GM23338 (cell line): Measurements from ENCODE around the gene INPP5A.

ENCODE experiments used
- CTCF ChIP-seq, 2 experiments: fragments of 200-600 bp in 1 of 2; sonication (generic) in 1 of 2; conservative IDR thresholded peaks; 2 replicates each; pipeline versions ENCODE4 v1.5.1 to v1.6.1; 2016 to 2017; ENCODE audit warnings: antibody characterized with exemption in 2 of 2, low read depth in 2 of 2, mild to moderate bottlenecking in 2 of 2, moderate library complexity in 1 of 2
- ETS1 ChIP-seq: IDR thresholded peaks from 2 replicates; pipeline ENCODE4 v1.6.1; 2016; ENCODE audit warnings: antibody characterized with exemption
- EZH2 ChIP-seq: fragments of 200-600 bp; sonication (generic); IDR thresholded peaks from one replicate; pipeline ENCODE4 v1.8.0; 2017; ENCODE audit warnings: antibody characterized with exemption, mild to moderate bottlenecking, low read depth; ENCODE audit not compliant: unreplicated experiment
- EZH2phosphoT487 ChIP-seq: fragments of 200-600 bp; sonication (generic); IDR thresholded peaks from one replicate; pipeline ENCODE4 v1.8.1; 2018; ENCODE audit warnings: antibody characterized with exemption; ENCODE audit not compliant: unreplicated experiment
- NANOG ChIP-seq: IDR thresholded peaks from 2 replicates; pipeline ENCODE4 v1.6.1; 2016; ENCODE audit warnings: antibody characterized with exemption, borderline replicate concordance
- POLR2AphosphoS5 ChIP-seq: IDR thresholded peaks from 2 replicates; pipeline ENCODE4 v1.6.1; 2016; ENCODE audit warnings: antibody characterized with exemption, low read depth
- REST ChIP-seq: IDR thresholded peaks from one replicate; pipeline ENCODE4 v1.6.1; 2018; ENCODE audit warnings: antibody characterized with exemption; ENCODE audit not compliant: unreplicated experiment

GRCh38 chr10:132606031-132606491 is 68.5 kb downstream of the INPP5A start:
- TF ChIP-seq EZH2phosphoT487 (no peak), CTCF (conservative IDR thresholded peaks at IDR 0.05; ENCODE audit: low read depth in 2 of 2) (no peak), POLR2AphosphoS5 (no peak), EZH2 (no peak), REST (no peak), NANOG (no peak), ETS1 (no peak)
